SK-N-MC (cell line): ENCODE measurements around the gene BSN.

Source experiments
- EZH2 ChIP-seq: fragments of 200-600 bp; sonication (generic); IDR thresholded peaks from one replicate; pipeline ENCODE4 v1.6.1; 2017; ENCODE audit warnings: antibody characterized with exemption
- POLR2AphosphoS5 ChIP-seq: IDR thresholded peaks from 2 replicates; pipeline ENCODE4 v1.6.1; 2012; ENCODE audit warnings: mild to moderate bottlenecking, low read depth, low read length, borderline replicate concordance

GRCh38 chr3:49701388-49702077 is 147.3 kb downstream of the BSN start:
- TF ChIP-seq POLR2AphosphoS5 (no peak), EZH2 (no peak)
